Measurements from ENCODE around the gene TERT.
"Not testable (repeated sequence)": the region's sequence is repeated elsewhere in the genome, so short reads cannot be mapped to it uniquely, and the experiment has no call there.

Gene TERT

GRCh38 chr5:1330847-1331831 is 36.3 kb upstream of the TERT start:
- no peak for DNase-seq

GRCh38 chr5:1330146-1330846 is 35.4 kb upstream of the TERT start:
- DNase-seq: no peak

- no peak for DNase-seq
Measured at GRCh38 chr5:1329111-1329579, 34.3 kb upstream of the TERT start.

DNA sequence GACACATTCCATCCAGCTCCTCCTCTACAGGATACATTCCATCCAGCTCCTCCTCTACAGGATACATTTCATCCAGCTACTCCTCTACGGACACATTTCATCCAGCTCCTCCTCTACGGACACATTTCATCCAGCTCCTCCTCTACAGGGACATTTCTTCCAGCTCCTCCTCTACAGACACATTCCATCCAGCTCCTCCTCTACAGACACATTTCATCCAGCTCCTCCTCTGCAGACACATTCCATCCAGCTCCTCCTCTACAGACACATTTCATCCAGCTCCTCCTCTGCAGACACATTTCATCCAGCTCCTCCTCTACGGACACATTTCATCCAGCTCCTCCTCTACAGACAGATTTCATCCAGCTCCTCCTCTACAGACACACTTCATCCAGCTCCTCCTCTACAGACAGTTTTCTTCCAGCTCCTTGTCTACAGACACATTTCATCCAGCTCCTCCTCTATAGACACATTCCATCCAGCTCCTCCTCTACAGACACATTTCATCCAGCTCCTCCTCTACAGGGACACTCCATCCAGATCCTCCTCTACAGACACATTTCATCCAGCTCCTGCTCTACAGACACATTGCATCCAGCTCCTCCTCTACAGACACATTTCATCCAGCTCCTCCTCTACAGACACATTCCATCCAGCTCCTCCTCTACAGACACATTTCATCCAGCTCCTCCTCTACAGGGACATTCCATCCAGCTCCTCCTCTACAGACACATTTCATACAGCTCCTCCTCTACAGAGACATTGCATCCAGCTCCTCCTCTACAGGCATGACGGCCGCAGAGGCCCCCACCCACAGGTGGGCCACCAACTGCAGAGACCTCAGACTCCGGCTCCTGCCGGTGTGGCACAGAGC is 33.6 kb upstream of the TERT start:
- not testable (repeated sequence) for DNase-seq

GRCh38 chr5:1326901-1327756 is 32.3 kb upstream of the TERT start:
- not testable (repeated sequence) for DNase-seq

- not testable (repeated sequence) for DNase-seq
Measured at GRCh38 chr5:1326532-1326875, 31.6 kb upstream of the TERT start.

DNA sequence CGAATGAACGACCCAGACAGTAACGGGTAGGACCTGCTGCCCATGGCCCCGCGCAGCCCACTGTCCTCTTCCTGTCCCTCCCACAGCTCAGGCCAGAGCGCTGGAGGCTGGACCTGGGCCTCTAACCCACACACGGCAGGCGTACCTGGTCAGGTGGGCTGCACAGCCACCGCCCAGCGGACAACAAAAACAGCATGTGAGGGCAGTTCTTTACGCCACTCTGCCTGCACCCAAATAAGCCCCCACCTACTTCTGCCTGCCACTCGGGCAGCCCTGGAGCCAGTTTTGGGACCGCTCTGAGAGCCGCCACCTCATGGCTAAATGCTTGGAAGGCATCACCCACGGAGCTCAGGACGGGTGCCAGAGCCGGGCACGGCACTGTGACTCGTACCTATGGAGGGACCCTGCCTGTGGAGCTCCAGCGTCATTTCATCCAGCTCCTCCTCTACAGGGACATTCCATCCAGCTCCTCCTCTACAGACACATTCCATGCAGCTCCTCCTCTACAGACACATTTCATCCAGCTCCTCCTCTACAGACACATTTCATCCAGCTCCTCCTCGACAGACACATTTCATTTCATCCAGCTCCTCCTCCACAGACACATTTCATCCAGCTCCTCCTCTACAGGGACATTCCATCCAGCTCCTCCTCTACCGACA is 31.1 kb upstream of the TERT start:
- DNase-seq: no peak

- DNase-seq: no peak
Measured at GRCh38 chr5:1325191-1325741, 30.4 kb upstream of the TERT start.

DNA sequence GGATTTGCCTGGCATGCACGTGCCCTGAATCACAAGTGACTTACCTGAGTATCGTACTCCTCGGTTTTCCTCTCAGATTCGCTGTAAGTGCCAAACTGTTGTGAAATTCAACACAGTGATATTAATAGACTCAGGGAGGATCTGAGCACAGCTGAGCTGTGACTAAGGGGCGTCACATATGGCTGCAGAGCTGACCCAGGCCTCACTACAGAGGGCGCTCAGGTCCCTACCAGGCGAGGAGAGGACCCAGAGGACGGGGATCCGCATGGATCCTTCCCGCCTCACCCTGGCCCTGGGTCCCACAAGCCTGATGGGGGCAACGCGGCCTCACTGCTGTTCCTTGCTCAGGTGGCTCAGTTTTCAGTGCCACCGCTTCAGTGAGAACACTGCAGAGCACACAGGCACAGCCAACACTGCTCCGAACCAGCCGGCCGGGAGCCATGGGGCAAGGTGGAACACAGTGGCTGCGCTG is 29.9 kb upstream of the TERT start:
- DNase-seq: no peak

DNA sequence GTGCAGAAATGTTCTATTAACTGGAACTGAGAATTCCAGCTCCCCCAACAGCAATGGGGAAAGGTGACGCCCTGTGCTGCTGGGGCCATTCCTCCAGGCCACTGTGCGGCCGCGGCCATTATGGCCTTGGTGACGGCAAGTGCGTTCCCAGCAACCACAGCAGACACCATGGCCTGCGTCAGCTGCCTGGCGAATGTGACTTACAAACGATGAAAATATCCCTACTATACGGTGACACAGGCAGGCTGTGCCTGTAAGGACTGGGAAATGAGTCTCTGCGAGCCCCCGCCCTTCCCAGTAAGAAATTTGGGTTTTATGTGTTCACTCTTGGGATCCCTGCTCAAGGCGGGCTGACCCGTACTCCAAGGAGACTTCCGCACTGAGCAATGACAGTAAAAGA is 29.4 kb upstream of the TERT start:
- no peak for DNase-seq

GRCh38 chr5:1323803-1324173 is 28.9 kb upstream of the TERT start:
- DNase-seq: no peak

DNA sequence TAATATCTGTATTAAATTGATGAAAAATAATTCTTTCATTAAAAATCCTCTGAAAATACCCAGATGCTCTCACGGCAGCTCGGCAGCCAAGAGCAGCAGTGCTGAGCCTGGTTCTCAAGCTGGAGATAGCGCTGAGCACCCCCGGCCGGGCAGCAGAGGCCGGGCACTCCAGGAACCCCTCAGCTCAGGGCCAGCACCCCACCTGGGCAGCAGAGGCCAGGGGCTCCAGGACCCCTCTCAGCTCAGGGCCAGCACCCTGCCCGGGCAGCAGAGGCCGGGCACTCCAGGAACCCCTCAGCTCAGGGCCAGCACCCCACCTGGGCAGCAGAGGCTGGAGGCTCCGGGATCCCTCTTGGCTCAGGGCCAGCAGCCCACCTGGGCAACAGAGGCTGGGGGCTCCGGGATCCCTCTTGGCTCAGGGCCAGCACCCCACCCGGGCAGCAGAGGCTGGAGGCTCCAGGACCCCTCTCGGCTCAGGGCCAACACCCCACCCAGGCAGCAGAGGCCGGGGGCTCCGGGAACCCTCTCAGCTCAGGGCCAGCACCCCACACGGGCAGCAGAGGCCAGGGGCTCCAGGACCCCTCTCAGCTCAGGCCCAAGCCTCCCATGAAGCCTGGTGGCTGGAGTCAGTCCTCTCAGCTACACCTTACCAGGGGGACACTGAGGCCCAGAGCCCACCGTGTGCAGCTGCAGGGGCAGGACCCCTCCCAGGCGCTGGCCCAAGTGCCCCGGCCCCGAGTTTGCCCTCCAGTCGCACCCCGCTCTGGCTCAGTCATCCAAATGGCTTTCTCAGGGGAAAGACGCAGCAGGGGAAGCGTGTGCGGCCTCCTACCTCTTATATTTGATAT is 28.3 kb upstream of the TERT start:
- DNase-seq: no peak

DNA sequence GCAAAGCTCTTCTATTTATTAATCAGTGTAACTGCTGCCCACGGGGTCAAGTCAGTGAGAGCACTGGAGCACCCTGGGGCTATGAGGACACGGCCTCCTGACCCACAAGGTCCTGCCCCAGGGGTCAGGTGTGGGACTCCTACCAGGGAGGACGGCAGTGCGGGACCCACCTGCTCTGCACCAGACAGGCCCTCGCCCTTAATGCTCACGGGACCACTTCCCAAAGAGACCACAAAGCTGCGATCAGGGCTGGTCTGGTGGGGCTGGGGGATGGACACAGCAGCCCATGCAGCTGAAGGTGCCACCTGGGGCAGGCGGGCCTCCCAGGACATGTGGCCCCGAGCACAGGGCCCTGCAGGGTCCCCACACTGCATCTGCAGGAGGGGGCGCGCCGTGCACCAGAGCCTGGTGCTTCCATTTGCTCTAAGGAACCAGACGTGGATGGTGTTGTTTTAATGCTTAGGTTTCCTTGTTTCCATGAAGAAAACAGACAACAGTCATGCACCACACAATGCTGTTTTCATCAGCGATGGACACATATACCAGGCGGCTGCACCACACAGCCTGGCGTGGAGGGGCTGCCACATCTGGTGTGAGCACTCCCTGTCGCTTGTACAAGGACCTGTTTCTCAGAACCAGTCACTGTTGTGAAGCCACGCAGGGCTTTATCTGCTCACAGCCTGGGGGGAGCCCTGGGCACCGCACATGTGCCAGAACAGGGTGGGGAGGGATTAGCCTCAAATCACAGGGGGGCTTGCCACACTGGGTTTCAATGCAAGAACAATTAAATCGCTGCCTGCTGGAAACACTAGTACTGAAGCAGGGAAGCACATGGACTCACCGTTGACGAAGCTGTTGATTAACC is 27.4 kb upstream of the TERT start:
- no peak for DNase-seq

GRCh38 chr5:1321576-1321975 is 26.7 kb upstream of the TERT start:
- DNase-seq: no peak

DNA sequence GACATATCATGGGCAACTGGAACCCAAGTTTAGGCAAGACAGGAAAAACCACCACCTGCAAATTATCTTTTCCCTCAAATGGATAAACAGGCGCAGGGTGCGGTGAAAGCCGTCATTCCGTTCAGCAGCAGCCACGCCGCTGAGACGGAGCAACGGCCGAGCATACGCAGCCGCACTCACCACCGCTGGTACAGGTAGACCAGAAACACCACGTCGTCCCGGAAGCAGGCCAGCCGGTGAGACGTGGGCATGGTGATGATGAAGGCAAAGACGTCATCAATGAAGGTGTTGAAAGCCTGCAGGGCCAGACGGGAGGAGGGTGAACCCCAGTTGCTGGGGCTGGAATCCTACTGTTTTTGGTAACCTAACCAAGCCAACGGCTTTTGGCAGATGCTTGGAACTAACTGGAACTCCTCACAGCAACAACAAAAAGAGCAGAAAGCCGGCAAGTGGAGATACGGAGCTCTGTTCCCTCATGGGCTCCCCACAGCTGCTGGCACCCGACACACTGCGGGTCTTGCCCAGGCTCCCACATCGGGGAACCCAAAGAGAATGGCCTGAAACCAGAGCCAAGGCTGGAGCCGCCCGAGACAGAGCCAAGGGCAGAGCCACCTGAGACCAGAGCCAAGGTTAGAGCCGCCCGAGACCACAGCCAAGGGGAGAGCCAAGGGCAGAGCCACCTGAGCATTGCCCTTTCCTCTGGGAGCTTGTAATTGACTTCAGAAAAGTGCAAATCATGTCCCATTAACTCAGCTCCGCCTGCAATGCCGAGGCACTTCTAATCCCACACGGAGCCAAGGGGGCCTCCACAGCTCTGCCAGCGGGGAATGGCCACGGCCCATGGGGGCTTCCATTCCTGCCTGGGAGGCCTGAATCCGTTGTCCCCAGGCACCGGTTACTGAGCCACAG is 25.8 kb upstream of the TERT start:
- no peak for DNase-seq

DNA sequence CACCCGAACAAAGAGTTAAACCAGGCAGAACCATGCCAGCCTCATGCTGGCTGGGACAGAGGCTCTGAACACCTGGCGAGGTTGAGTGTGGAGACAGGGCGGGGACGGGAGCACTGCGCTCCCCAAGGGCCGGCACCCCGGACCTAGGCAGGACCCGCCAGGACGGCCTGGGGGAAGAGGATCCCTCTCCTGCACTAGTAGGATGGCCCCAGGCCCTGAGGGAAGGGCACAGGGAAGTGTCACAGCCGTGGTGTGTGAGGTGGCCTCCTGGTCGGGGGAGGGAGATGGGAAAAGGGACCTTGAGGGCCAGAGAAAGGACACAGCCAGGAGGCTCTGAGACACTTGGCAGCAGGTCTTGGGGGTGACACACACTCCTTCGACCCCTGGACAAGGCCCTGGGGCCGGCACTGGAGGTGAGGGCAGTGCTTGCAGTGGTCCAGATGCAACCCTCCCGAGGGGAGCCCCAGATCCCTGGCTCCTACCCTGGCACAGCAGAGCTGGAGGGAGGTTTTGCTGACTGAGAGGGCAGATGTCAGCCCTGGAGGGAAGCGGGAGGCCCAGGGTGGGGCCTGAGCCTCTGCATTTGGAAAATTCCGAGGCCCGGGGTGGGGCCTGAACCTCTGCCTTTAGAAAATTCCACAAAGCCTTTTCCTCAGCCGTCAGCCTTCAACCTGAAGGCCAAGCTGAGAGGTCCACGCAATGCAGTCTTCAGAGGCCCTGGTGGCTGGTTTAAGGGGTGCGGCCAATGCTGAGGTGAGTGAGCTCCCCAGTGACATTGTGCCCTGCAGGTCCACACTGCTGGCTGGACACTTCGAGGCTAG is 24.8 kb upstream of the TERT start:
- DNase-seq: no peak

- DNase-seq: no peak
Measured at GRCh38 chr5:1318659-1319251, 23.9 kb upstream of the TERT start.

All from activated naive CD4-positive, alpha-beta T cell (primary cell).